EH (cell line): ENCODE data around the gene EIF2S2.

ENCODE experiments used
- DNase-seq: peaks from one replicate; pipeline ENCODE4 v3.0.0-alpha.2; 2015; ENCODE audit warnings: low read depth

The EIF2S2 gene

GRCh38 chr20:34088305-34089174 lies 23.5 kb downstream of the EIF2S2 start:
- DNase-seq, result no peak

- DNase-seq, result no peak
Observed at GRCh38 chr20:34085544-34086040, 26.5 kb downstream of the EIF2S2 start.

GRCh38 chr20:34084227-34084923 lies 27.7 kb downstream of the EIF2S2 start:
- peak; percentile 16 for DNase-seq

- no peak for DNase-seq
Observed at GRCh38 chr20:34083781-34084180, 28.3 kb downstream of the EIF2S2 start.

- peak; percentile 58 for DNase-seq
Observed at GRCh38 chr20:34083137-34083536, 28.9 kb downstream of the EIF2S2 start.

GRCh38 chr20:34082232-34082887 lies 29.7 kb downstream of the EIF2S2 start:
- DNase-seq, result no peak

GRCh38 chr20:34079818-34080217 lies 32.2 kb downstream of the EIF2S2 start:
- DNase-seq, result no peak

GRCh38 chr20:34078540-34078939 lies 33.5 kb downstream of the EIF2S2 start:
- DNase-seq, result no peak

- DNase-seq, result no peak
Observed at GRCh38 chr20:34076952-34077351, 35.1 kb downstream of the EIF2S2 start.

- DNase-seq, result no peak
Observed at GRCh38 chr20:34075647-34076046, 36.4 kb downstream of the EIF2S2 start.

GRCh38 chr20:34074101-34074760 lies 37.8 kb downstream of the EIF2S2 start:
- peak; percentile 46 for DNase-seq

GRCh38 chr20:34072778-34073177 lies 39.3 kb downstream of the EIF2S2 start:
- no peak for DNase-seq

GRCh38 chr20:34072076-34072475 lies 40.0 kb downstream of the EIF2S2 start:
- DNase-seq, result no peak

GRCh38 chr20:34070859-34071258 lies 41.2 kb downstream of the EIF2S2 start:
- no peak for DNase-seq

GRCh38 chr20:34070079-34070439 lies 42.0 kb downstream of the EIF2S2 start:
- no peak for DNase-seq

- DNase-seq, result peak; percentile 81
Observed at GRCh38 chr20:34069341-34070078, 42.5 kb downstream of the EIF2S2 start.

- no peak for DNase-seq
Observed at GRCh38 chr20:34068001-34068400, 44.0 kb downstream of the EIF2S2 start.

- peak; percentile 87 for DNase-seq
Observed at GRCh38 chr20:34066476-34067090, 45.5 kb downstream of the EIF2S2 start.

- peak; percentile 89 for DNase-seq
Observed at GRCh38 chr20:34065260-34065659, 46.8 kb downstream of the EIF2S2 start.

GRCh38 chr20:34064286-34064685 lies 47.8 kb downstream of the EIF2S2 start:
- DNase-seq, result no peak
